Measurements from ENCODE around the gene VPS26B. TPM values are rescaled to one million over a fixed set of nuclear protein-coding genes. Genes with fewer than 3 reads are reported as not detected.

Gene VPS26B
- total RNA-seq, 1 experiment from 2014 or later: 28.6 TPM

- H3K4me3 ChIP-seq: no peak overlapping the region
- H3F3A ChIP-seq (ENCODE audit: insufficient read depth, low read depth): no peaks in the 10 kb centered on the region
- no TSS peak for BruUV-seq (replicated peaks)
- ChIA-PET POLR2A (ENCODE audit: unreplicated experiment) (no interaction called here), CTCF (no interaction called here)
- H3K9me2 ChIP-seq (ENCODE audit: insufficient read depth): no peaks in the 10 kb centered on the region
- no peak for DNase-seq
- no peaks in the 10 kb centered on the region for H3K4me1 ChIP-seq (replicated peaks; ENCODE audit: insufficient read depth)
- H3K4me2 ChIP-seq: no peak overlapping the region
- intact Hi-C loops (cut with micrococcal nuclease; ENCODE audit: unreplicated experiment): no loop called here
- TF ChIP-seq, protein P1, sequence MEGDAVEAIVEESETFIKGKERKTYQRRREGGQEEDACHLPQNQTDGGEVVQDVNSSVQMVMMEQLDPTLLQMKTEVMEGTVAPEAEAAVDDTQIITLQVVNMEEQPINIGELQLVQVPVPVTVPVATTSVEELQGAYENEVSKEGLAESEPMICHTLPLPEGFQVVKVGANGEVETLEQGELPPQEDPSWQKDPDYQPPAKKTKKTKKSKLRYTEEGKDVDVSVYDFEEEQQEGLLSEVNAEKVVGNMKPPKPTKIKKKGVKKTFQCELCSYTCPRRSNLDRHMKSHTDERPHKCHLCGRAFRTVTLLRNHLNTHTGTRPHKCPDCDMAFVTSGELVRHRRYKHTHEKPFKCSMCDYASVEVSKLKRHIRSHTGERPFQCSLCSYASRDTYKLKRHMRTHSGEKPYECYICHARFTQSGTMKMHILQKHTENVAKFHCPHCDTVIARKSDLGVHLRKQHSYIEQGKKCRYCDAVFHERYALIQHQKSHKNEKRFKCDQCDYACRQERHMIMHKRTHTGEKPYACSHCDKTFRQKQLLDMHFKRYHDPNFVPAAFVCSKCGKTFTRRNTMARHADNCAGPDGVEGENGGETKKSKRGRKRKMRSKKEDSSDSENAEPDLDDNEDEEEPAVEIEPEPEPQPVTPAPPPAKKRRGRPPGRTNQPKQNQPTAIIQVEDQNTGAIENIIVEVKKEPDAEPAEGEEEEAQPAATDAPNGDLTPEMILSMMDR (conservative IDR thresholded peaks at IDR 0.05): no peak
- no peaks in the 10 kb centered on the region for H3K79me2 ChIP-seq (ENCODE audit: low read depth)
- H4K20me1 ChIP-seq (ENCODE audit: insufficient read depth): no peaks in the 10 kb centered on the region
- H3K27me3 ChIP-seq (ENCODE audit: insufficient read depth, low read depth): no peaks in the 10 kb centered on the region
- no peak overlapping the region for H3K27ac ChIP-seq
- H3K9me3 ChIP-seq (ENCODE audit: insufficient read depth, low read depth): no peaks in the 10 kb centered on the region
- H2AFZ ChIP-seq: no peak overlapping the region
- no peaks in the 10 kb centered on the region for H3K36me3 ChIP-seq (ENCODE audit: low read depth)
Observed at GRCh38 chr11:134293119-134294113, 68.9 kb downstream of the VPS26B start.

DNA sequence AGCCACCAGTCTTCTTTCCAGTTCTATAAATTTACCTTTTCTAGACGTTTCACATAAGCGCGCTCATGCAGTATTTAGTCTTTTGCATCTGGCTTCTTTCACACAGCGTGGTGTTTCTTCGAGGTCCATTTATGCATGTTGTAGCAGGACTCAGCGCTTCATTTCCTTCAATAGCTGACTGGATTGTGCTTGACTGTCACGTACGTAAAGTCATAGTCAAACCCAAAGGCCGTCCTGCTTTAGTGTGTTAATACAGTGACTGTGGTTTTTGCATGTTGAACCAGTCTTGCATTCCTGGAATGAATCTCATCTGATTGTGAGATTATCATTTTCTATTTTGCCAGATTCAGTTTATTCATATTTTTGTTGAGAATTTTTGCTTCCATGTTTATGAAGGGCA, 70.2 kb downstream of the VPS26B start:
- intact Hi-C loops (cut with micrococcal nuclease; ENCODE audit: unreplicated experiment): no loop called here
- Histone ChIP-seq H3K27ac (no peak overlapping the region), H3K9me2 (ENCODE audit: insufficient read depth) (no peaks in the 10 kb centered on the region), H3K4me2 (no peak overlapping the region), H3K4me1 (replicated peaks; ENCODE audit: insufficient read depth) (no peaks in the 10 kb centered on the region), H3K79me2 (ENCODE audit: low read depth) (no peaks in the 10 kb centered on the region), H3K36me3 (ENCODE audit: low read depth) (no peaks in the 10 kb centered on the region), H3F3A (ENCODE audit: insufficient read depth, low read depth) (no peaks in the 10 kb centered on the region), H3K9me3 (ENCODE audit: insufficient read depth, low read depth) (no peaks in the 10 kb centered on the region), H4K20me1 (ENCODE audit: insufficient read depth) (no peaks in the 10 kb centered on the region), H3K27me3 (ENCODE audit: insufficient read depth, low read depth) (no peaks in the 10 kb centered on the region), H2AFZ (no peak overlapping the region), H3K4me3 (no peak overlapping the region)
- POLR2A ChIA-PET (ENCODE audit: unreplicated experiment): no interaction called here
- CTCF ChIA-PET: no interaction called here
- no TSS peak for BruUV-seq (replicated peaks)
- DNase-seq: no peak
- TF ChIP-seq EZH2 (IDR thresholded peaks at IDR 0.05; ENCODE audit: low read depth): no peak
- TF ChIP-seq, protein P1 (conservative IDR thresholded peaks at IDR 0.05): no peak

Other genes starting within 250 kb of the VPS26B start
- gene JAM3, start 155.6 kb upstream of the VPS26B start, total RNA-seq (2021): not detected in 2 replicates
- gene NCAPD3, start 704 bp upstream of the VPS26B start, total RNA-seq (2021): 40.6 and 49.6 TPM in 2 replicates
- 29.8 and 41.2 TPM in 2 replicates for gene THYN1, start 28.7 kb downstream of the VPS26B start, total RNA-seq (2021)
- gene ACAD8, start 28.9 kb downstream of the VPS26B start, total RNA-seq (2021): 16.1 and 17.2 TPM in 2 replicates
- gene GLB1L3, start 51.7 kb downstream of the VPS26B start, total RNA-seq (2021): not detected in 2 replicates
- gene GLB1L2, start 107.3 kb downstream of the VPS26B start, total RNA-seq (2021): 28.8 and 32.2 TPM in 2 replicates
- gene B3GAT1, start 187.6 kb downstream of the VPS26B start, total RNA-seq (2021): not detected in 2 replicates

Measured in PC-9 (cell line).